B cell (primary cell): ENCODE data around the gene ZFP92. TPM values are rescaled to one million over a fixed set of nuclear protein-coding genes. Genes with fewer than 3 reads are reported as not detected.
A peak's percentile ranks its signal among the peaks of the same experiment; 100 is the strongest.

Experiments used
- ATAC-seq: fragments of 200-7000 bp; cut with Tn5 transposase; one replicate; pipeline ENCODE4 v1.10.0; 2021; ENCODE audit warnings: low read depth, mild to moderate bottlenecking, moderate number of reproducible peaks, moderate library complexity
- CTCF ChIA-PET: fragments of 350-600 bp; sonication (Branson Sonifier 250); formaldehyde crosslinking; loops from one replicate; lab custom pipeline; 2021; ENCODE audit warnings: antibody characterized with exemption, inconsistent platforms; lab: Charles Lee
- POLR2A ChIA-PET: fragments of 350-600 bp; sonication (Branson Sonifier 250); formaldehyde crosslinking; loops from one replicate; lab custom pipeline; 2021; ENCODE audit warnings: antibody characterized with exemption; lab: Charles Lee
- DNase-seq: peaks from one replicate; pipeline ENCODE4 v3.0.0; 2013
- H2AFZ ChIP-seq: 2 replicates; pipeline ENCODE4 v1.6.1; 2012; ENCODE audit warnings: mild to moderate bottlenecking, low read depth, low read length; ENCODE audit not compliant: insufficient read depth, poor library complexity, severe bottlenecking
- H3K27ac ChIP-seq, 2 donors: 1 replicate in 1 of 2; 2 replicates in 1 of 2; pipeline ENCODE4 v1.5.1; 2012 to 2013; ENCODE audit warnings: low read length in 2 of 2, mild to moderate bottlenecking in 2 of 2, moderate library complexity in 1 of 2
- H3K27me3 ChIP-seq, 4 experiments: fragments of 200-600 bp in 1 of 4; sonication (generic) in 1 of 4; replicated peaks in 1 of 4; 1 replicate in 2 of 4; 2 replicates in 2 of 4; pipeline versions ENCODE4 v1.6.1 to v1.7.0; 2013 to 2016; ENCODE audit warnings: low read length in 3 of 4, mild to moderate bottlenecking in 2 of 4, mixed read lengths in 1 of 4, moderate library complexity in 1 of 4; ENCODE audit not compliant: insufficient read depth in 4 of 4, control insufficient read depth in 3 of 4; ENCODE audit errors: control extremely low read depth in 1 of 4
- H3K36me3 ChIP-seq, 2 experiments: replicated peaks in 1 of 2; 1 replicate in 1 of 2; 2 replicates in 1 of 2; pipeline versions ENCODE4 v1.6.1 to v1.7.1; 2013; ENCODE audit warnings: low read length in 1 of 2; ENCODE audit not compliant: insufficient read depth in 2 of 2, control insufficient read depth in 1 of 2; ENCODE audit errors: control extremely low read depth in 1 of 2, extremely low read depth in 1 of 2
- H3K4me1 ChIP-seq, 2 donors: fragments of 200-600 bp in 1 of 2; sonication (generic) in 1 of 2; 1 replicate in 1 of 2; 2 replicates in 1 of 2; pipeline versions ENCODE4 v1.5.1 to v1.6.1; 2013 to 2017; ENCODE audit warnings: low read length in 2 of 2; ENCODE audit not compliant: control insufficient read depth in 2 of 2, insufficient read depth in 2 of 2
- H3K4me2 ChIP-seq: replicated peaks from 2 replicates; pipeline ENCODE3; 2012; ENCODE audit warnings: mild to moderate bottlenecking, low read depth, low read length; ENCODE audit not compliant: poor library complexity, severe bottlenecking
- H3K4me3 ChIP-seq, 5 experiments: fragments of 200-600 bp in 1 of 5; sonication (generic) in 1 of 5; 1 replicate in 3 of 5; 2 replicates in 2 of 5; pipeline versions ENCODE4 v1.5.1 to v1.7.0; 2011 to 2016; ENCODE audit warnings: low read length in 4 of 5, mild to moderate bottlenecking in 4 of 5, low read depth in 2 of 5, control low read depth in 1 of 5, moderate library complexity in 1 of 5; ENCODE audit not compliant: insufficient read depth in 1 of 5; ENCODE audit errors: control extremely low read depth in 1 of 5, extremely low read depth in 1 of 5
- H3K79me2 ChIP-seq: fragments of 200-600 bp; sonication (generic); one replicate; pipeline ENCODE4 v1.6.0; 2016; ENCODE audit warnings: low read length; ENCODE audit not compliant: control insufficient read depth, insufficient read depth
- H3K9ac ChIP-seq: fragments of 200-600 bp; sonication (generic); 2 replicates; pipeline ENCODE4 v1.6.1; 2017; ENCODE audit warnings: mild to moderate bottlenecking, low read length, moderate library complexity
- H3K9me3 ChIP-seq, 3 donors: one replicate each; pipeline versions ENCODE4 v1.6.1 to v1.7.1; 2013; ENCODE audit warnings: low read length in 2 of 3; ENCODE audit not compliant: control insufficient read depth in 2 of 3, insufficient read depth in 1 of 3; ENCODE audit errors: control extremely low read depth in 1 of 3
- H4K20me1 ChIP-seq: 2 replicates; pipeline ENCODE4 v1.6.0; 2012; ENCODE audit warnings: mild to moderate bottlenecking, low read length; ENCODE audit not compliant: insufficient read depth, control insufficient read depth, poor library complexity, severe bottlenecking
- H3K27ac Mint-ChIP-seq: one replicate; pipeline ENCODE4 v1.8.0; 2021; ENCODE audit warnings: mixed read lengths
- H3K27me3 Mint-ChIP-seq: one replicate; pipeline ENCODE4 v1.8.0; 2021; ENCODE audit warnings: mixed read lengths
- H3K4me1 Mint-ChIP-seq: one replicate; pipeline ENCODE4 v1.8.0; 2021; ENCODE audit warnings: mixed read lengths
- H3K4me3 Mint-ChIP-seq: one replicate; pipeline ENCODE4 v1.8.0; 2021; ENCODE audit warnings: mixed read lengths
- H3K9me3 Mint-ChIP-seq: one replicate; pipeline ENCODE4 v1.8.0; 2022; ENCODE audit warnings: mixed read lengths; ENCODE audit not compliant: insufficient read depth
- CTCF ChIP-seq: fragments of 200-600 bp; IDR thresholded peaks from one replicate; pipeline ENCODE4 v1.8.0; 2022; ENCODE audit warnings: antibody characterized with exemption, mild to moderate bottlenecking
- EZH2 ChIP-seq: IDR thresholded peaks from 2 replicates; pipeline ENCODE4 v1.6.1; 2012; ENCODE audit warnings: borderline replicate concordance, low read depth, mild to moderate bottlenecking, moderate library complexity, low read length; ENCODE audit not compliant: insufficient read depth, poor library complexity, severe bottlenecking
- WGBS: methylation state at CpG from one replicate; pipeline ENCODE4 v1.1.5; 2013; ENCODE audit warnings: missing lambda C conversion rate; ENCODE audit not compliant: insufficient coverage; 5-methylcytosine and 5-hydroxymethylcytosine counted together
- intact Hi-C: fragments of 100-400 bp; cut with micrococcal nuclease; formaldehyde crosslinking; loops from one replicate; pipeline ENCODE4 v1.10.0; 2022
- polyA plus RNA-seq: library from polyadenylated mRNA; depleted of rRNA; stranded (reverse); fragments of >200 nt; gene quantifications from 2 replicates; pipeline ENCODE4 v1.2.3, GENCODE V29; 2012
- small RNA-seq: library from RNA; depleted of rRNA; stranded (forward); fragments of <200 nt; gene quantifications from one replicate; pipeline ENCODE3, GENCODE V24; 2012; ENCODE audit warnings: low replicate concordance, low read depth; ENCODE audit not compliant: insufficient read length
- total RNA-seq, 2 donors: library from RNA; stranded (reverse); fragments of 120-200 nt in 1 of 2; gene quantifications; 1 replicate in 1 of 2; 2 replicates in 1 of 2; pipeline versions ENCODE4 v1.2.3 to v1.2.4, GENCODE V29; 2013 to 2022

ZFP92 gene
- total and polyA plus RNA-seq, 2 donors (not counting 1 experiment from before 2014, with no cell fraction given) = 0.24 to 1.6 TPM

GRCh38 chrX:153459986-153460385 lies 48.7 kb downstream of the ZFP92 start:
- Histone ChIP-seq H3K9me3 (no peaks in the 10 kb centered on the region), H3K4me2 (no peak overlapping the region), H3K9ac (no peak overlapping the region), H3K27ac (no peak overlapping the region), H3K79me2 (no peaks in the 10 kb centered on the region), H3K27me3 (no peaks in the 10 kb centered on the region), H4K20me1 (no peaks in the 10 kb centered on the region), H3K36me3 (peaks cover 0 to 6% of the 10 kb centered on the region in 2 experiments), H2AFZ (no peak overlapping the region), H3K4me1 (no peaks in the 10 kb centered on the region), H3K4me3 (no peak overlapping the region)
- ATAC-seq = no peak
- Mint-ChIP-seq H3K4me3 (no peak overlapping the region), H3K27ac (no peak overlapping the region), H3K9me3 (no peaks in the 10 kb centered on the region), H3K4me1 (no peaks in the 10 kb centered on the region), H3K27me3 (no peaks in the 10 kb centered on the region)
- no CpG with 5 or more reads among the region's 4 CpGs for WGBS
- no peak for TF ChIP-seq EZH2
- no peak for TF ChIP-seq CTCF
- ChIA-PET POLR2A (no interaction called here), CTCF (interaction anchor here (1.0 to 1.4 kb wide), 3 partner anchors 17 to 50 kb away, joined by 3 to 4 read pairs (median 4); no protein-coding TSS in a partner anchor)
- intact Hi-C loops = loop anchor here (2.0 kb wide), 1 partner anchor 47 kb away; no protein-coding TSS in a partner anchor
- DNase-seq = no peak

- Mint-ChIP-seq H3K27ac (no peak overlapping the region), H3K4me1 (no peaks in the 10 kb centered on the region), H3K9me3 (no peaks in the 10 kb centered on the region), H3K4me3 (no peak overlapping the region), H3K27me3 (no peaks in the 10 kb centered on the region)
- Histone ChIP-seq H2AFZ (no peak overlapping the region), H3K4me2 (no peak overlapping the region), H3K27me3 (no peaks in the 10 kb centered on the region), H3K27ac (no peak overlapping the region), H3K4me3 (no peak overlapping the region), H3K4me1 (no peaks in the 10 kb centered on the region), H3K9ac (no peak overlapping the region), H4K20me1 (no peaks in the 10 kb centered on the region), H3K36me3 (peaks cover 0 to 6% of the 10 kb centered on the region in 2 experiments), H3K79me2 (peaks cover 3% of the 10 kb centered on the region), H3K9me3 (no peaks in the 10 kb centered on the region)
- 67% methylated on average over 2 of the region's 7 CpGs for WGBS
- DNase-seq (peak; percentile 49), ATAC-seq (no peak)
- POLR2A ChIA-PET = no interaction called here
- TF ChIP-seq EZH2 (no peak), CTCF (peak; percentile 59)
- CTCF ChIA-PET = interaction anchor here (0.9 to 2.3 kb wide), 7 partner anchors 12 to 427 kb away, joined by 3 to 15 read pairs (median 3); no protein-coding TSS in a partner anchor
- intact Hi-C loops = loop anchor here (2.0 kb wide), 1 partner anchor 46 kb away; no protein-coding TSS in a partner anchor
Measured at GRCh38 chrX:153460826-153461225, 49.6 kb downstream of the ZFP92 start.

Small RNA genes within 50 kb of the gene (small RNA-seq; reads per million reads assigned to genes)
- gene RN7SL667P = not detected

Other genes with a start within 250 kb of the ZFP92 start
- not detected in 2 replicates for gene MAGEA1, start 232.2 kb upstream of the ZFP92 start, total RNA-seq
- gene MAGEA1, start 232.2 kb upstream of the ZFP92 start, polyA plus RNA-seq = not detected in 2 replicates
- gene PNMA6F, start 89.7 kb upstream of the ZFP92 start, total RNA-seq = not detected in 2 replicates
- not detected in 2 replicates for gene PNMA6F, start 89.7 kb upstream of the ZFP92 start, polyA plus RNA-seq
- gene ZNF275, start 77.3 kb upstream of the ZFP92 start, total RNA-seq = 17.6 and 17.9 TPM in 2 replicates
- 8.8 and 16.4 TPM in 2 replicates for gene ZNF275, start 77.3 kb upstream of the ZFP92 start, polyA plus RNA-seq
- not detected in 2 replicates for gene PNMA6E, start 10.1 kb upstream of the ZFP92 start, total RNA-seq
- not detected in 2 replicates for gene PNMA6E, start 10.1 kb upstream of the ZFP92 start, polyA plus RNA-seq
- 3.3 and 3.4 TPM in 2 replicates for gene TREX2, start 34.6 kb downstream of the ZFP92 start, total RNA-seq
- 3.8 and 5.2 TPM in 2 replicates for gene TREX2, start 34.6 kb downstream of the ZFP92 start, polyA plus RNA-seq
- 26.9 and 28.5 TPM in 2 replicates for gene HAUS7, start 59.1 kb downstream of the ZFP92 start, total RNA-seq
- gene HAUS7, start 59.1 kb downstream of the ZFP92 start, polyA plus RNA-seq = 25.2 and 32.1 TPM in 2 replicates
- not detected in 2 replicates for gene BGN, start 83.5 kb downstream of the ZFP92 start, total RNA-seq
- not detected in 2 replicates for gene BGN, start 83.5 kb downstream of the ZFP92 start, polyA plus RNA-seq
- not detected in 2 replicates for gene ATP2B3, start 106.2 kb downstream of the ZFP92 start, total RNA-seq
- not detected in 2 replicates for gene ATP2B3, start 106.2 kb downstream of the ZFP92 start, polyA plus RNA-seq
- gene CCNQ, start 187.7 kb downstream of the ZFP92 start, total RNA-seq = 29.6 and 31.8 TPM in 2 replicates
- 40.8 and 66.0 TPM in 2 replicates for gene CCNQ, start 187.7 kb downstream of the ZFP92 start, polyA plus RNA-seq
- not detected in 2 replicates for gene DUSP9, start 235.7 kb downstream of the ZFP92 start, total RNA-seq
- gene DUSP9, start 235.7 kb downstream of the ZFP92 start, polyA plus RNA-seq = not detected in 2 replicates